ENCODE measurements around the gene LRRC25.

Gene LRRC25

DNA sequence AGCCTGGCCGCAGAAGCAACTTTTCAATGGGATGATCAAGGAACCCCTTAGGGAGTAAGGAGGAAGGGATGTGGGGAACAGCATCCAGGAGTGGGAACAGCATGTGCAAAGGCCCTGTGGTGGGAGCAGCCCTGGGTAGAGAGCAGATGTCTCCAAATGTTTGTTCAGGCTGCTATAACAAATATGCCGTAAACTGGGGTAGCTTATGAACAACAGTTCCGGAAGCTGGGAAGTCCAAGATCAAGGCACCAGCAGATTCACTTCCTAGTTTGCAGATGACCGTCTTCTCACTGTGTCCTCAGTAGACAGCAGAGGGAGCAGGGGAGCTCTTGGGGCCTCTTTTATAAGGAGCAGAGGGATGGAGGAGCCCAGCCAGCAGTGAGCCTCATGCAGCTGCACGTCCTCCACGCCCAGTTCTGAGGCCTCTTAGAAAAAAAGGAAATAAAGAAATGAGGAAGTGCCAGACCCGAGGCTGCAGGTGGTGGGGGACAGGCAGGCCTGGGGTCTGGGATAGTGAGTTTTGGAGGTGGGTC lies 4.2 kb upstream of the LRRC25 start:
- peaks cover 5% of the 10 kb centered on the region for H3K4me1 ChIP-seq
- TF ChIP-seq, protein P1, sequence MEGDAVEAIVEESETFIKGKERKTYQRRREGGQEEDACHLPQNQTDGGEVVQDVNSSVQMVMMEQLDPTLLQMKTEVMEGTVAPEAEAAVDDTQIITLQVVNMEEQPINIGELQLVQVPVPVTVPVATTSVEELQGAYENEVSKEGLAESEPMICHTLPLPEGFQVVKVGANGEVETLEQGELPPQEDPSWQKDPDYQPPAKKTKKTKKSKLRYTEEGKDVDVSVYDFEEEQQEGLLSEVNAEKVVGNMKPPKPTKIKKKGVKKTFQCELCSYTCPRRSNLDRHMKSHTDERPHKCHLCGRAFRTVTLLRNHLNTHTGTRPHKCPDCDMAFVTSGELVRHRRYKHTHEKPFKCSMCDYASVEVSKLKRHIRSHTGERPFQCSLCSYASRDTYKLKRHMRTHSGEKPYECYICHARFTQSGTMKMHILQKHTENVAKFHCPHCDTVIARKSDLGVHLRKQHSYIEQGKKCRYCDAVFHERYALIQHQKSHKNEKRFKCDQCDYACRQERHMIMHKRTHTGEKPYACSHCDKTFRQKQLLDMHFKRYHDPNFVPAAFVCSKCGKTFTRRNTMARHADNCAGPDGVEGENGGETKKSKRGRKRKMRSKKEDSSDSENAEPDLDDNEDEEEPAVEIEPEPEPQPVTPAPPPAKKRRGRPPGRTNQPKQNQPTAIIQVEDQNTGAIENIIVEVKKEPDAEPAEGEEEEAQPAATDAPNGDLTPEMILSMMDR (IDR thresholded peaks at IDR 0.05), result peak; percentile 42
- H3K27ac ChIP-seq, result no peak overlapping the region
- no peak overlapping the region for H3K9ac ChIP-seq
- no peaks in the 10 kb centered on the region for H3K36me3 ChIP-seq (ENCODE audit: control insufficient read depth, insufficient read depth, low read length)
- no peaks in the 10 kb centered on the region for H3K79me2 ChIP-seq
- no peak overlapping the region for H3K4me2 ChIP-seq (ENCODE audit: low read length)
- no peaks in the 10 kb centered on the region for H3K27me3 ChIP-seq (ENCODE audit: control insufficient read depth, insufficient read depth, low read length)
- no peaks in the 10 kb centered on the region for H3K9me3 ChIP-seq (ENCODE audit: control insufficient read depth, low read length)
- H3K4me3 ChIP-seq (ENCODE audit: low read depth, low read length), result no peak overlapping the region
- H2AFZ ChIP-seq, result no peak overlapping the region

DNA sequence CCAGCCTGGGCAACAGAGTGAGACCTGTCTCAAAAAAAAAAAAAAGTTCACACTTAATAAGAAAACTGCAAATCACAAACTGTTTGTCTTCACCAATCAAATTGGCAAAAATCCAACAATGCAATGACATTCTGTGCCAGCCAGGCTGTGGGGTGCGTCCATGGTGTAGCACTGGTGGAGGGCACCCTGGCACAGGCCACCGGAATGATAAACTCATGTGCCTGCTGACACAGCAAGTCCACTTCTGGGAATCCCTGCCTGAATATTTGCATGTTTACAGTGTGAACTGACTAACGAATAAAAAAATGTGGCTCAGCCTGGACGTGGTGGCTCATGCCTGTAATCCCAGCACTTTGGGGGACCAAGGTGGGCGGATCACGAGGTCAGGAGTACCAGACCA lies 1.6 kb upstream of the LRRC25 start:
- H3K79me2 ChIP-seq, result no peaks in the 10 kb centered on the region
- H2AFZ ChIP-seq, result no peak overlapping the region
- no peaks in the 10 kb centered on the region for H3K27me3 ChIP-seq (ENCODE audit: control insufficient read depth, insufficient read depth, low read length)
- H3K9me3 ChIP-seq (ENCODE audit: control insufficient read depth, low read length), result no peaks in the 10 kb centered on the region
- peaks cover 5% of the 10 kb centered on the region for H3K4me1 ChIP-seq
- no peak overlapping the region for H3K4me3 ChIP-seq (ENCODE audit: low read depth, low read length)
- no peak overlapping the region for H3K9ac ChIP-seq
- H3K27ac ChIP-seq, result peak overlapping the region; percentile 4
- no peaks in the 10 kb centered on the region for H3K36me3 ChIP-seq (ENCODE audit: control insufficient read depth, insufficient read depth, low read length)
- peak overlapping the region; percentile 9 for H3K4me2 ChIP-seq (ENCODE audit: low read length)
- TF ChIP-seq, protein P1 (IDR thresholded peaks at IDR 0.05), result peak; percentile 24

DNA sequence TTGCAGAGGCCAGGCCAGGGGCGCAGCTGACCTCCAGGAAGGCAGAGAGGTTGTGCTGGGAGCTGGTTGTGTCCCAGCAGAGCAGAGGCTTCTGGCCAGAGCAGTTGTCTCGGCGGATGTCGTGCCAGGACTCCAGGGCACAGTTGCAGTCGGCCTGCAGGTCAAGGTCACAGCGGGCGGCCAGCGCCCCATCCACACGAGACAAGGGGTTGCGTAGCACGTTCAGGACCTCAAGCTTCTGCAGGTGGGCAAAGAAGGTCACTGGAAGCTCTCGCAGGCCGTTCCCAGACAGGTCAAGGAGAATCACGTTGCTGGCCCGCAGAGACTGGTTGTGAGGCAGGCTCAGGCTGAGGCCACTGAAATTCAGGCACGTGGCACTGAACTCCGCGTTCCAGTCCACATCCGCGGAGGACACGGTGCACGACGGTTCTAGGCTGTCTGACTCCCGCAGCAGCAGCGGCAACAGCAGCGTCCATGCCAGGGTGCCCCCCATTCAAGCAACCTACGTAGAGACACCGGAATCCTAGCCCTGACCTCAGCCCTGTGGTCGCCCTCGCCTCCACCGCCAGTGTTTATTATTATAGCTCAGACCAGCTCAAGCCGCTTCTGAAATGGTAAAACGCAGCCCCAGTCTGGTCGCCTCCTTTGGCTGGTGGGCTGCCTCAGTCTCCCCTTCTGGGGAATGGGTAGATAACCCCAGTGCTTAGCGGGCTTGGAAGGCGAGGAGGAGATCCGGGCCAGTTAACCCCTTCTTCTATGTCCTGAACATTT lies 766 bp downstream of the LRRC25 start:
- Histone ChIP-seq H3K79me2 (no peaks in the 10 kb centered on the region), H3K9ac (no peak overlapping the region), H2AFZ (no peak overlapping the region), H3K4me3 (ENCODE audit: low read depth, low read length) (no peak overlapping the region), H3K27ac (no peak overlapping the region), H3K4me2 (ENCODE audit: low read length) (peak overlapping the region; percentile 38), H3K9me3 (ENCODE audit: control insufficient read depth, low read length) (no peaks in the 10 kb centered on the region), H3K27me3 (ENCODE audit: control insufficient read depth, insufficient read depth, low read length) (no peaks in the 10 kb centered on the region), H3K4me1 (peaks cover 5% of the 10 kb centered on the region), H3K36me3 (ENCODE audit: control insufficient read depth, insufficient read depth, low read length) (no peaks in the 10 kb centered on the region)
- TF ChIP-seq, protein P1 (IDR thresholded peaks at IDR 0.05), result no peak

DNA sequence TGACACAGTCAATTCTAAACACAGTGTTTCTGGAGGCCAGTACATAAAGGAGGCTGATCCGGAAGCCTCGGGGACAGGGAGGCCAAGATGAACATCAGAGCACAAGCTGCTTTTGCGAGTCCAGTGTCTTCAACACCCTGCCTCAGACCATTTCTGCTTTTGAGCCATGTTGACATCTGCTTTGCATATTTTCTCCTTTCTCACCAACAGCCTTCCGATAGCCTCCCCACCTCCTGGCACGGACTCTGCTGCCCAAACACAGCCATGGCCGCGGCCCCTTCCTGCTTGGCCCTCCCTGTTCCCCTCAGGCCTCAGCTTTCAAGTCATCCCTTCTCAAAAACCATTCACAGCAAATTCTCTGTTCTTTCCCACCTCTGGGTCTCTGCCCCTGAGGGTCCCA lies 3.6 kb downstream of the LRRC25 start:
- Histone ChIP-seq H3K9me3 (ENCODE audit: control insufficient read depth, low read length) (no peaks in the 10 kb centered on the region), H3K27me3 (ENCODE audit: control insufficient read depth, insufficient read depth, low read length) (no peaks in the 10 kb centered on the region), H3K79me2 (no peaks in the 10 kb centered on the region), H3K4me3 (ENCODE audit: low read depth, low read length) (no peak overlapping the region), H3K27ac (no peak overlapping the region), H3K36me3 (ENCODE audit: control insufficient read depth, insufficient read depth, low read length) (no peaks in the 10 kb centered on the region), H2AFZ (no peak overlapping the region), H3K9ac (no peak overlapping the region), H3K4me2 (ENCODE audit: low read length) (no peak overlapping the region), H3K4me1 (peaks cover 5% of the 10 kb centered on the region)
- TF ChIP-seq, protein P1 (IDR thresholded peaks at IDR 0.05), result no peak

DNA sequence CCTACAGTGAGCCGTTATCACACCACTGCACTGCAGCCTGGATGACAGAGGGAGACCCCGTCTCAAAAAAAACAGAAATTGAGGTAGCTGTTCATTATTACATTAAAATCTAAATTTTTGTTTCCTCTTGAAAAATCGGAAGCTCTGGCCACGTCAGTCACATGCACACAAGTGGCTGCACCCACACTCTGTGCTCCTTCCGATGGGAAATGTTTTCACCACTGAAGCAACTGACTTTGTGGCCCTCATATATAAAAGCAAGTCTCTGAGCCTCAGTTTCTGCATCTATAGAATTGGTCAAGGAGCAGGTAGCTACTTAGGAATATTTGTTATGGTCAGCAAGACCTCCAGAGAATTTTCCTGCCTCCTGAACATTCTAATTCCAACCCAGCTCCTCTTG lies 4.5 kb downstream of the LRRC25 start:
- peaks cover 7% of the 10 kb centered on the region for H3K4me1 ChIP-seq
- no peak overlapping the region for H2AFZ ChIP-seq
- no peaks in the 10 kb centered on the region for H3K9me3 ChIP-seq (ENCODE audit: control insufficient read depth, low read length)
- no peaks in the 10 kb centered on the region for H3K27me3 ChIP-seq (ENCODE audit: control insufficient read depth, insufficient read depth, low read length)
- H3K4me3 ChIP-seq (ENCODE audit: low read depth, low read length), result no peak overlapping the region
- H3K9ac ChIP-seq, result no peak overlapping the region
- no peak overlapping the region for H3K27ac ChIP-seq
- TF ChIP-seq, protein P1 (IDR thresholded peaks at IDR 0.05), result no peak
- no peaks in the 10 kb centered on the region for H3K36me3 ChIP-seq (ENCODE audit: control insufficient read depth, insufficient read depth, low read length)
- H3K4me2 ChIP-seq (ENCODE audit: low read length), result no peak overlapping the region
- no peaks in the 10 kb centered on the region for H3K79me2 ChIP-seq
